ENCODE measurements around the gene ZNF724. TPM values are rescaled to one million over a fixed set of nuclear protein-coding genes. Genes with fewer than 3 reads are reported as not detected.
"Not testable (repeated sequence)": the region's sequence is repeated elsewhere in the genome, so short reads cannot be mapped to it uniquely, and the experiment has no call there.

ZNF724 gene
- 10 to 100 TPM in 1 of 5 donors, 1 to 10 TPM in 3, under 1 TPM in 1; 0.45 to 10.7 (median 3.9) TPM for total RNA-seq
- under 1 TPM in 1 of 3 donors, not detected in 2; 0.15 TPM for polyA plus RNA-seq
- long read RNA-seq, donor 1: 0 reads
- long read RNA-seq, donor 2: 0 reads
- long read RNA-seq, donor 3, partial matches to known transcripts: 0 of 2 reads
- long read RNA-seq, donor 3, other reads (novel, unspliced or antisense): 0 of 2 reads
- long read RNA-seq, donor 4: 0 reads
- long read RNA-seq, donor 5, partial matches to known transcripts: 0 of 2 reads
- long read RNA-seq, donor 5, other reads (novel, unspliced or antisense): 0 of 2 reads
- long read RNA-seq, donor 6, partial matches to known transcripts: 0 of 1 reads
- long read RNA-seq, donor 6, other reads (novel, unspliced or antisense): 0 of 1 reads
- long read RNA-seq, donor 7: 0 reads
- long read RNA-seq, donor 8, partial matches to known transcripts: 0 of 3 reads
- long read RNA-seq, donor 8, other reads (novel, unspliced or antisense): 0 of 3 reads
- long read RNA-seq, donor 9: 0 reads
- long read RNA-seq, donor 10: 0 reads

DNA sequence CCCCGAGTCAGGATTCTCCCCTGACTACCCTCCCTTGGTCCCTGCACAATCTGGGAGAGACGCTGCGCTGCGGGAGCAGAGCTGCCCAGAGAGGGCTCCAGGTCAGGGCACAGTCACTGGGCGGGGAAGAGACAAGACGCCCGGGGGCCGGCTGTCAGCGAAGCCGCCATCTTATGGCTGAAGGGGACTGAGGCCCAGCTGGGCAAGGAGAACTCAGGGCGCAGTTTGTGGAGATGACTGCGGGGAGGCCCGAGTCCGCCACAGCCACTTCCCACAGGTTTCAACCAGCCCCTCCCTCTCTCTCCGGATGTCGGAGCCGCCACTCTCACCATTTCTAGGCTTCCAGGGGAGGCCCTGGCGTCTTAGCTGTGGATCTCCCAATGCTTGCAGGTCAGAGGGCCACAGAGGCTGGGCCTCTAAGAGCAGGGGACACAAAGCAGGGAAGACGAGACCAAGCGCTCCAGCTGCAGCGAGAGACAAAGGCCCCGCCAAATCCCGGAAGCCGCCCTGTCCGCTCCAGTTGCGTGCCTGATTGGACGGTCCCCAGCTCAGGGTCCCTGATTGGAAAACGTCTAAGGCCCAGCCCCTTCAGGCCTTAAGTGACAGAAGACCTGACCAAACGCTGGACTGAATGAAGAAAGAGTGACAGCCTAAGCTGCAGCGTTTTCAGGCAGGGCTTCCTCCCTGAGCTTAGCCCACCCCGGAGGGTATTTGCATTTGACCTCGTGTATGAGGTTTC is at the start of gene ZNF724:
TSS of gene ZNF724 (minus strand) at position 484 of the 739 bp plus-strand sequence. CDS start at position 332, 152 bp downstream.
- no peaks in the 10 kb centered on the region for H3K27me3 ChIP-seq
- peaks cover 6 to 14% (median 11%) of the 10 kb centered on the region in 4 donors for H3K4me1 ChIP-seq
- peak; percentile 92 to 98 for DNase-seq
- H3K36me3 ChIP-seq: no peaks in the 10 kb centered on the region
- no peaks in the 10 kb centered on the region for H3K9me3 ChIP-seq
- intact Hi-C loops (cut with DNase I; ENCODE audit: low total_unique reads): no loop called here
- H3K4me3 ChIP-seq: peak within 1 kb of the TSS; percentile 60 to 85 (median 71)
- 0 to 1% (median 0%) methylated on average over 20 to 32 of the region's 32 CpGs for whole genome bisulfite sequencing, 5 donors
- H3K27ac ChIP-seq: peak within 1 kb of the TSS; percentile 52 to 81 (median 69)
- TF ChIP-seq POLR2AphosphoS5 (IDR thresholded peaks at IDR 0.05): peak in 1 of 3 donors; percentile 67
- TF ChIP-seq CTCF (IDR thresholded peaks at IDR 0.05): no peak

DNA sequence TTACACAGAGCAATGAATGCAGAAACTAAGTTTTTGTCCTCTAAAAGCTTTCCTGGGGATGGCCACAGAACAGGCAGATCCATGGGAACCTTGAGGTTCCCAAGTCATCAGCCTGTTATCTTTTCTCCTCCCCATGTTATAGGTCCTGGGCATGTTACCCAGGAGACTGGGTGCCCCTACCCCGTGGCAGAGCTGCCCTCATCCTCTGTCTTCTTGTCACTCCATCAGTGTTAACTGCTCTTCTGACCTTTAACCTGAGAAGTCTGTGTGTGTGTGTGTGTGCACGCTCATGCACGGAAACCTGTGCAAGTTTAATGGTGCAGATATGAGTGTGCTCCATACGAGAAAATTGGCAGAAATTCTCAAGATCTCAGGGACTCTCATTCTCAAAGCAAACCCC is 43.9 kb upstream of the ZNF724 start:
- H3K9me3 ChIP-seq: peaks cover 0 to 18% (median 7%) of the 10 kb centered on the region in 4 donors
- H3K36me3 ChIP-seq: no peaks in the 10 kb centered on the region
- 69 to 81% (median 79%) methylated on average over 4 of the region's 4 CpGs for WGBS, 5 donors
- no peak overlapping the region for H3K4me3 ChIP-seq
- intact Hi-C loops (cut with DNase I; ENCODE audit: low total_unique reads): no loop called here
- no peak for TF ChIP-seq CTCF (IDR thresholded peaks at IDR 0.05)
- TF ChIP-seq POLR2A (IDR thresholded peaks at IDR 0.05): no peak
- no peak for TF ChIP-seq EP300 (IDR thresholded peaks at IDR 0.05)
- no peak for TF ChIP-seq POLR2AphosphoS5 (IDR thresholded peaks at IDR 0.05)
- H3K27me3 ChIP-seq: no peaks in the 10 kb centered on the region
- no peak overlapping the region for H3K27ac ChIP-seq
- no peak for DNase-seq
- no peaks in the 10 kb centered on the region for H3K4me1 ChIP-seq

DNA sequence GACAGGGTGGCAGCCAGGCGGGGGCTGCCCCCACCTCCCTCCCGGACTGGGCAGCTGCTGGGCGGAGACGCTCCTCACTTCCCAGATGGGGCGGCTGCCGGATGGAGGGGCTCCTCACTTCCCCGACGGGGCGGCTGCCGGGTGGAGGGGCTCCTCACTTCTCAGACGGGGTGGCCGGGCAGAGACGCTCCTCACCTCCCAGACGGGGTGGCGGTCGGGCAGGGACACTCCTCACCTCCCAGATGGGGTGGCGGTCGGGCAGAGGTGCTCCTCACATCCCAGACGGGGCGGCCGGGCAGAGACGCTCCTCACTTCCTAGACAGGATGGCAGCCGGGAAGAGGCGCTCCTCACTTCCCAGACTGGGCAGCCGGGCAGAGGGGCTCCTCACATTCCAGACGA is 39.8 kb upstream of the ZNF724 start:
- H3K4me1 ChIP-seq; H3K27ac ChIP-seq; DNase-seq; H3K4me3 ChIP-seq; H3K27me3 ChIP-seq; intact Hi-C loops (cut with DNase I; ENCODE audit: low total_unique reads); H3K36me3 ChIP-seq: not testable (repeated sequence)
- 93 to 98% (median 96%) methylated on average over 4 to 26 of the region's 26 CpGs for WGBS, 5 donors
- peaks cover 0 to 12% (median 6%) of the 10 kb centered on the region in 4 donors for H3K9me3 ChIP-seq

DNA sequence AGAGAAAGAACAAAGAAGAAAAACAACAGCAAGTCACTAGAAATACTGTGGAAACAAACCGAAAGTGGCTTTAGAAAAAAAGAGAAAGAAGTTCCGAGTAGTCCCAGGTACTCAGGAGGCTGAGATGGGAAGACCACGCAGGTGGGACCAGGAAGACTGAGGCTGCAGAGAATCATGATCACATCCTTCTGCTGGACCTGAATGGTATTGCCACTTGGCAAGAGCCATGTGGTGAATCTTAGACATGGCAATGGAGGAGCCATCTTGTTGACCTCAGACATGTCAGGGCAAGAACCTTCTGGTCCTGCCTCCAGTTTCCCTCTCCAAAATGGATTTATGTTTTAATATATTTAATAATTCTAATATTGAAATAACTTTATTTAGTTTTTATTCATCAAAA is 37.4 kb upstream of the ZNF724 start:
- Histone ChIP-seq H3K27me3 (no peaks in the 10 kb centered on the region), H3K4me3 (no peak overlapping the region), H3K4me1 (no peaks in the 10 kb centered on the region), H3K9me3 (peaks cover 0 to 12% (median 6%) of the 10 kb centered on the region in 4 donors), H3K36me3 (no peaks in the 10 kb centered on the region), H3K27ac (no peak overlapping the region)
- 83 to 92% (median 91%) methylated on average over 3 of the region's 3 CpGs for WGBS, 5 donors
- DNase-seq: no peak
- intact Hi-C loops (cut with DNase I; ENCODE audit: low total_unique reads): no loop called here
- TF ChIP-seq EP300 (IDR thresholded peaks at IDR 0.05): no peak
- no peak for TF ChIP-seq POLR2A (IDR thresholded peaks at IDR 0.05)

GRCh38 chr19:23286477-23286876 is 36.3 kb upstream of the ZNF724 start:
- intact Hi-C loops (cut with DNase I; ENCODE audit: low total_unique reads): no loop called here
- no peak for TF ChIP-seq POLR2AphosphoS5 (IDR thresholded peaks at IDR 0.05)
- no peak for TF ChIP-seq EP300 (IDR thresholded peaks at IDR 0.05)
- TF ChIP-seq POLR2A (IDR thresholded peaks at IDR 0.05): no peak
- TF ChIP-seq CTCF (IDR thresholded peaks at IDR 0.05): peak in 1 of 7 experiments; percentile 18
- H3K4me3 ChIP-seq: no peak overlapping the region
- no peak for DNase-seq
- H3K4me1 ChIP-seq: no peaks in the 10 kb centered on the region
- no peaks in the 10 kb centered on the region for H3K27me3 ChIP-seq
- H3K36me3 ChIP-seq: no peaks in the 10 kb centered on the region
- peaks cover 0 to 12% (median 6%) of the 10 kb centered on the region in 4 donors for H3K9me3 ChIP-seq
- 55 to 69% (median 57%) methylated on average over 2 of the region's 2 CpGs for WGBS, 5 donors
- no peak overlapping the region for H3K27ac ChIP-seq

Data from stomach (tissue), 19 donors.